Mammary epithelial cell (primary cell): Measurements from ENCODE around the gene WDR54.

Source experiments
- CTCF ChIP-seq, 2 donors: IDR thresholded peaks in 1 of 2; conservative IDR thresholded peaks in 1 of 2; 2 replicates each; pipeline ENCODE4 v1.5.1; 2011 to 2012; ENCODE audit warnings: inconsistent platforms in 2 of 2, low read length in 2 of 2, mild to moderate bottlenecking in 2 of 2, control low read depth in 1 of 2, low read depth in 1 of 2; ENCODE audit not compliant: insufficient read depth in 1 of 2; ENCODE audit errors: extremely low read depth in 1 of 2
- EZH2 ChIP-seq: IDR thresholded peaks from 2 replicates; pipeline ENCODE4 v1.6.1; 2012; ENCODE audit warnings: low read length, inconsistent platforms, borderline replicate concordance

DNA sequence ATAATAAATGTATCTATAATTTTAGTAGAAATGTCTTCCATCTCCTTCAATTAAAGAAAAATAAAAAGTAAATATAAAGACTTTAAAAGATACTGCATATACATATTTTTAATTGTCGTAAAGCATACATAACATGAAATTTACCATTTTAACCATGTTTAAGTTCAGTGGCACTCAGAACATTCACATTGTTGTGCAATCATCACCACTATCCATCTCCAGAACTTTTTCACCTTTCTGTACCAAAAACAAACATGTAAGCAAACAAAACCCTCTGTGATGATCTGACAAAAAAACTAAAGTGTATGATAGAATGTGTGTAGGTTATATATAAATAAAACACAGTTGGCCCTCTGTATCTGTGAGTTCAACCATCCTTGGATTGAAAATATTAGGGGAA lies 28.0 kb upstream of the WDR54 start:
- TF ChIP-seq CTCF (conservative IDR thresholded peaks at IDR 0.05 in 1 of 2, IDR thresholded peaks at IDR 0.05 in 1 of 2; ENCODE audit: extremely low read depth in 1 of 2, insufficient read depth in 1 of 2, low read depth in 1 of 2, low read length in 2 of 2) (no peak), EZH2 (no peak)
